Measurements from ENCODE around the gene MYH14. TPM values are rescaled to one million over a fixed set of nuclear protein-coding genes. Genes with fewer than 3 reads are reported as not detected.

Gene MYH14
- polyA plus RNA-seq, 1 donor (not counting 4 experiments of a cell fraction or from before 2014, with no cell fraction given): 0.20 TPM

DNA sequence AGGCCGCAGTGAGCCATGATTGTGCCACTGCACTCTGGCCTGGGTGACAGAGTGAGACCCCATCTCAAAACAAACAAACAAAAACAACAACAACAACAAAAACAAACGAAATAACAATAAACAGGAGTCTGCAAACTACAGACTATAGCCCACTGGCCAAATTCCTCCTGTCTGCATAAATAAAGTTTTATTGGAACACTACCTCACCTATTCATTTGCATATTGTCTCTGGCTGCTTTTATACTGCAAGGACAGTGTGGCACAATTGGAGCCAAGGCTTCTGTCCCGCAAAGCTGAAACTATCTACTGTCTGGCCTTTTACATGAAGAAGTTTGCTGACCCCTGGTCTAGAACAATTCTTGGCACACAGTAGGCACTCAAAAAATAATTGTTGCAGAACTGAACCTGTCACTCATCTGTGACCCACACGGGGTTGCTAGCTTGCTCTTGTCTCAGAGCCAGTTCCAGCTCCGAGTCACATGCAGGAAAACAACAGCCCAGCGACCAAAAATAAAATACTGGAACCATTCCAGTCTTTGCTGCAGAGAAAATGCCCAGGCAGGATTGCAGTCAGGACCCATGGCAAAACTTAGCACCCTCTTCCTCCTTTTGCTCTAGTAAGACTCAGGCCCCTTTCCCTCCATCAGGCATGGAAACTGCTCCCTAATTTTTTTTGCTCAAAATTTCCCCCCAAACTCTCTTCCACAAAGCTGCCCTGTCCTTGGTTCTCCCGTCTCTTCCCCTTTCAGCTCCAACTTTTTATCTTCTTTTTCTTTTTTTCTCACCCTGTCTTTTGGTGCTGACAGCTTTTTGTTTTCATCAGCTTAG, 4.8 kb upstream of the MYH14 start:
- no peaks in the 10 kb centered on the region for H3K79me2 ChIP-seq (ENCODE audit: control insufficient read depth, insufficient read depth, low read length)
- TF ChIP-seq, protein P1, sequence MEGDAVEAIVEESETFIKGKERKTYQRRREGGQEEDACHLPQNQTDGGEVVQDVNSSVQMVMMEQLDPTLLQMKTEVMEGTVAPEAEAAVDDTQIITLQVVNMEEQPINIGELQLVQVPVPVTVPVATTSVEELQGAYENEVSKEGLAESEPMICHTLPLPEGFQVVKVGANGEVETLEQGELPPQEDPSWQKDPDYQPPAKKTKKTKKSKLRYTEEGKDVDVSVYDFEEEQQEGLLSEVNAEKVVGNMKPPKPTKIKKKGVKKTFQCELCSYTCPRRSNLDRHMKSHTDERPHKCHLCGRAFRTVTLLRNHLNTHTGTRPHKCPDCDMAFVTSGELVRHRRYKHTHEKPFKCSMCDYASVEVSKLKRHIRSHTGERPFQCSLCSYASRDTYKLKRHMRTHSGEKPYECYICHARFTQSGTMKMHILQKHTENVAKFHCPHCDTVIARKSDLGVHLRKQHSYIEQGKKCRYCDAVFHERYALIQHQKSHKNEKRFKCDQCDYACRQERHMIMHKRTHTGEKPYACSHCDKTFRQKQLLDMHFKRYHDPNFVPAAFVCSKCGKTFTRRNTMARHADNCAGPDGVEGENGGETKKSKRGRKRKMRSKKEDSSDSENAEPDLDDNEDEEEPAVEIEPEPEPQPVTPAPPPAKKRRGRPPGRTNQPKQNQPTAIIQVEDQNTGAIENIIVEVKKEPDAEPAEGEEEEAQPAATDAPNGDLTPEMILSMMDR (optimal IDR thresholded peaks at IDR 0.05 in 1 of 3, IDR thresholded peaks at IDR 0.05 in 1 of 3, conservative IDR thresholded peaks at IDR 0.05 in 1 of 3; ENCODE audit: extremely low read depth in 1 of 3, insufficient read depth in 2 of 3, low read length in 3 of 3): no peak
- no peak for TF ChIP-seq EZH2 (IDR thresholded peaks at IDR 0.05; ENCODE audit: low read length)
- H3K27me3 ChIP-seq (ENCODE audit: control insufficient read depth, extremely low read depth, insufficient read depth, low read length): peaks cover 9% of the 10 kb centered on the region
- H3K9me1 ChIP-seq (ENCODE audit: control insufficient read depth, extremely low read depth, insufficient read depth, low read length): no peaks in the 10 kb centered on the region
- no peak overlapping the region for H2AFZ ChIP-seq (ENCODE audit: control insufficient read depth, low read length)
- H3K4me3 ChIP-seq (ENCODE audit: control insufficient read depth in 2 of 3, extremely low read depth in 1 of 3, insufficient read depth in 2 of 3, low read depth in 1 of 3, low read length in 3 of 3): no peak overlapping the region
- H4K20me1 ChIP-seq (ENCODE audit: control insufficient read depth, extremely low read depth, insufficient read depth, low read length): no peaks in the 10 kb centered on the region
- H3K9ac ChIP-seq (ENCODE audit: control insufficient read depth, extremely low read depth, insufficient read depth, low read length): no peak overlapping the region
- no peak overlapping the region for H3K27ac ChIP-seq (ENCODE audit: control insufficient read depth, insufficient read depth, low read length)
- H3K4me1 ChIP-seq (ENCODE audit: control insufficient read depth, extremely low read depth, insufficient read depth, low read length): no peaks in the 10 kb centered on the region
- no peak for FAIRE-seq
- no peak for DNase-seq (ENCODE audit: low read depth, low spot score)
- no peaks in the 10 kb centered on the region for H3K36me3 ChIP-seq (ENCODE audit: control insufficient read depth in 2 of 2, extremely low read depth in 1 of 2, insufficient read depth in 2 of 2, low read length in 2 of 2)
- H3K4me2 ChIP-seq (ENCODE audit: control insufficient read depth, extremely low read depth, insufficient read depth, low read depth, low read length): no peak overlapping the region
- dilution Hi-C loops (cut with MboI; ENCODE audit: extremely low pct_ligation_motif_present, low sequenced_read_pairs): no loop called here
- no peaks in the 10 kb centered on the region for H3K9me3 ChIP-seq (ENCODE audit: control insufficient read depth, low read depth, low read length)

DNA sequence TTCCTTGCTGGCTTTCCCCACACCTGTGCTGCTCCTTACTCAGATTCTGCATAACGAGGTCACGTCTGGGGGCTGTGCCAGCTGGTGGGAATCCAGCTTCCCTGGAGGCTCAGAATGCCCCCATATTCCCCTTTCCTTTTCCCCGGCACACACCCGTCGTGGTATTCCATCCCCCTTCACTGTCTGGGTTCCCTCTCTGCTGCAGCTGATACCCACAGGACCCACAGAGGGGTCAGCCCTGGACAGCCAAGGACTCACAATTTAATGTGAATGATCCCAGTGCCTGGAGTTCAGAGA, 4.2 kb upstream of the MYH14 start:
- H3K4me3 ChIP-seq (ENCODE audit: control insufficient read depth in 2 of 3, extremely low read depth in 1 of 3, insufficient read depth in 2 of 3, low read depth in 1 of 3, low read length in 3 of 3): no peak overlapping the region
- no peak overlapping the region for H2AFZ ChIP-seq (ENCODE audit: control insufficient read depth, low read length)
- H3K27me3 ChIP-seq (ENCODE audit: control insufficient read depth, extremely low read depth, insufficient read depth, low read length): peaks cover 15% of the 10 kb centered on the region
- no peaks in the 10 kb centered on the region for H3K9me1 ChIP-seq (ENCODE audit: control insufficient read depth, extremely low read depth, insufficient read depth, low read length)
- H3K27ac ChIP-seq (ENCODE audit: control insufficient read depth, insufficient read depth, low read length): no peak overlapping the region
- FAIRE-seq (no peak), DNase-seq (ENCODE audit: low read depth, low spot score) (no peak)
- dilution Hi-C loops (cut with MboI; ENCODE audit: extremely low pct_ligation_motif_present, low sequenced_read_pairs): no loop called here
- H4K20me1 ChIP-seq (ENCODE audit: control insufficient read depth, extremely low read depth, insufficient read depth, low read length): no peaks in the 10 kb centered on the region
- no peaks in the 10 kb centered on the region for H3K79me2 ChIP-seq (ENCODE audit: control insufficient read depth, insufficient read depth, low read length)
- no peak overlapping the region for H3K4me2 ChIP-seq (ENCODE audit: control insufficient read depth, extremely low read depth, insufficient read depth, low read depth, low read length)
- no peaks in the 10 kb centered on the region for H3K36me3 ChIP-seq (ENCODE audit: control insufficient read depth in 2 of 2, extremely low read depth in 1 of 2, insufficient read depth in 2 of 2, low read length in 2 of 2)
- no peak for TF ChIP-seq EZH2 (IDR thresholded peaks at IDR 0.05; ENCODE audit: low read length)
- TF ChIP-seq, protein P1 (optimal IDR thresholded peaks at IDR 0.05 in 1 of 3, IDR thresholded peaks at IDR 0.05 in 1 of 3, conservative IDR thresholded peaks at IDR 0.05 in 1 of 3; ENCODE audit: extremely low read depth in 1 of 3, insufficient read depth in 2 of 3, low read length in 3 of 3): no peak
- no peaks in the 10 kb centered on the region for H3K9me3 ChIP-seq (ENCODE audit: control insufficient read depth, low read depth, low read length)
- no peaks in the 10 kb centered on the region for H3K4me1 ChIP-seq (ENCODE audit: control insufficient read depth, extremely low read depth, insufficient read depth, low read length)
- no peak overlapping the region for H3K9ac ChIP-seq (ENCODE audit: control insufficient read depth, extremely low read depth, insufficient read depth, low read length)
